Heart left ventricle (tissue), 13 donors: ENCODE results near the gene GJD3.

Experiments
- POLR2A ChIP-seq, 2 donors: fragments of 450-650 bp; IDR thresholded peaks; one replicate each; pipeline ENCODE4 v1.6.1; 2017; ENCODE audit warnings: antibody characterized with exemption in 2 of 2, mild to moderate bottlenecking in 2 of 2, moderate library complexity in 2 of 2
- TF ChIP-seq, protein P1 (sequence below), 12 donors: fragments of 200-600 bp; sonication (generic) in 4 of 12; IDR thresholded peaks; one replicate each; pipeline versions ENCODE4 v1.5.0 to v1.8.0; 2018 to 2022; ENCODE audit warnings: antibody characterized with exemption in 12 of 12, mild to moderate bottlenecking in 5 of 12
- donor health status: ischemic (EF 13 %, LVEDD 7.1; RV severe dilation, severe dysfunction).
- donor health status: DM: no; HTN: yes; CAD: no.
- donor health status: DM: no; HTN: no; CAD: no.
- donor health status: ischemic (EF 25% LVEDD 6.9; RV normal size, moderate dysfunction).
- donor health status: ischemic (EF 25% LVEDD 5.7; RV mildly dilated, moderate dysfunction).
- donor health status: ischemic (EF 35%, LVEDD 5.7; RV mildly dilated, moderate dysfunction).
- donor health status: nonischemic (EF 11% LVEDD 7.7; RV severe dilation, severe dysfunction).
- donor health status: DM: yes; HTN: yes; CAD: no.
- donor health status: PGD.
- donor health status: ischemic (EF 29% LVEDD 5.4; RV normal size, mild dysfunction).
- donor health status: nonischemic (EF 23%, LVEDD 6.1; RV moderate dilation, normal function).

DNA sequence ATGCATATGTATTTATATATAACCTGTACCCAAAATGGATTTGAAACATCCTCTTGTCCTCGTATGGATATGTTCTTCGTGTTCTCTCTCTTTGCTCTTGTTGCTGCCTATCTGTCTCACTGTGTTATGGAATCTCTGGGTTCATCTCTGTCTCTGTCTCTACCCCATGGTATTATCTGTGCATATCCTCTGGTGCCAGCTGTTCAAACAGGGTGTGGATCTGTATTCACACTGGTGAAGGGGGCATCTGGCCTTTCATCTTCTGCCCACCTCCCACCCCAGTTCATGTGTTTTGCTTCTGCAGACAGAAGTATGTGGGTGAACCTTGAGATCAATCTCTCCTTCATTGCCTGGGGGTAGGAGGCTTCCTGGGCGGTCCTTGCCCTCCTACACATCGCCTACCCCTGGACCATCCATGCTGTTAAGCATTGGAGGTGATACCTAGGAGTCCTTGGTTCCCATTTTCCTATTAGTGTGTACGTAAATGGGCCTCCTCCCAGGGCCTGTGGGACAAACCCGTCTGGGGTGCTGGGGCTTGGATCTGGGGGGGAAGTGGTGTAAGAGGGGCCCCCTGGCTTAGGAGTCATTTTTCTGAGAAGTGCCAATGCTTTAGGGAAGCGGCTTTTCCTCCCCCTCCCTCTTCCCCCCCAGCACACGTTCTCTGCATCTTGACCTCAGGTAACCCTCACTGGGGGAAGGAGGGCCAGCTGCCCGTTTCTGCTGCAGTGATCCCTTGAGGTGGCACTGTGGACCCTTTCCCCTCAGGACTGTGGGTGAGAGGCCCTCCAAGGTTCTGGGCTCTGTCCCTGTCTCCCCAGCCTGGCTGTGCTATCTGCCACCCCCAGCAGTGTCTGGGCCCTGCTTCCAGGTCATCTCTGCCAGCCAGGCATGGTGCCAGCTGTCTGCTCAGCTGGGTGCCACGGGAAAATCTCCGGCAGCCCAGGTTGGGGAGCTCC, 34.4 kb downstream of the GJD3 start:
- TF ChIP-seq, protein P1, sequence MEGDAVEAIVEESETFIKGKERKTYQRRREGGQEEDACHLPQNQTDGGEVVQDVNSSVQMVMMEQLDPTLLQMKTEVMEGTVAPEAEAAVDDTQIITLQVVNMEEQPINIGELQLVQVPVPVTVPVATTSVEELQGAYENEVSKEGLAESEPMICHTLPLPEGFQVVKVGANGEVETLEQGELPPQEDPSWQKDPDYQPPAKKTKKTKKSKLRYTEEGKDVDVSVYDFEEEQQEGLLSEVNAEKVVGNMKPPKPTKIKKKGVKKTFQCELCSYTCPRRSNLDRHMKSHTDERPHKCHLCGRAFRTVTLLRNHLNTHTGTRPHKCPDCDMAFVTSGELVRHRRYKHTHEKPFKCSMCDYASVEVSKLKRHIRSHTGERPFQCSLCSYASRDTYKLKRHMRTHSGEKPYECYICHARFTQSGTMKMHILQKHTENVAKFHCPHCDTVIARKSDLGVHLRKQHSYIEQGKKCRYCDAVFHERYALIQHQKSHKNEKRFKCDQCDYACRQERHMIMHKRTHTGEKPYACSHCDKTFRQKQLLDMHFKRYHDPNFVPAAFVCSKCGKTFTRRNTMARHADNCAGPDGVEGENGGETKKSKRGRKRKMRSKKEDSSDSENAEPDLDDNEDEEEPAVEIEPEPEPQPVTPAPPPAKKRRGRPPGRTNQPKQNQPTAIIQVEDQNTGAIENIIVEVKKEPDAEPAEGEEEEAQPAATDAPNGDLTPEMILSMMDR (IDR thresholded peaks at IDR 0.05), result no peak
- no peak for TF ChIP-seq POLR2A (IDR thresholded peaks at IDR 0.05)
